Right forelimb (tissue), 1 donor: ENCODE measurements around the gene PSMC3IP.
"Not testable (repeated sequence)": the region's sequence is repeated elsewhere in the genome, so short reads cannot be mapped to it uniquely, and the experiment has no call there.

Source experiments
- DNase-seq: peaks from one replicate; pipeline ENCODE4 v3.0.0-alpha.2; 2018

PSMC3IP gene

GRCh38 chr17:42559075-42559474 lies 18.5 kb downstream of the PSMC3IP start:
- no peak for DNase-seq

- not testable (repeated sequence) for DNase-seq
Measured at GRCh38 chr17:42555961-42556617, 21.4 kb downstream of the PSMC3IP start.

GRCh38 chr17:42555122-42555622 lies 22.4 kb downstream of the PSMC3IP start:
- DNase-seq: no peak

DNA sequence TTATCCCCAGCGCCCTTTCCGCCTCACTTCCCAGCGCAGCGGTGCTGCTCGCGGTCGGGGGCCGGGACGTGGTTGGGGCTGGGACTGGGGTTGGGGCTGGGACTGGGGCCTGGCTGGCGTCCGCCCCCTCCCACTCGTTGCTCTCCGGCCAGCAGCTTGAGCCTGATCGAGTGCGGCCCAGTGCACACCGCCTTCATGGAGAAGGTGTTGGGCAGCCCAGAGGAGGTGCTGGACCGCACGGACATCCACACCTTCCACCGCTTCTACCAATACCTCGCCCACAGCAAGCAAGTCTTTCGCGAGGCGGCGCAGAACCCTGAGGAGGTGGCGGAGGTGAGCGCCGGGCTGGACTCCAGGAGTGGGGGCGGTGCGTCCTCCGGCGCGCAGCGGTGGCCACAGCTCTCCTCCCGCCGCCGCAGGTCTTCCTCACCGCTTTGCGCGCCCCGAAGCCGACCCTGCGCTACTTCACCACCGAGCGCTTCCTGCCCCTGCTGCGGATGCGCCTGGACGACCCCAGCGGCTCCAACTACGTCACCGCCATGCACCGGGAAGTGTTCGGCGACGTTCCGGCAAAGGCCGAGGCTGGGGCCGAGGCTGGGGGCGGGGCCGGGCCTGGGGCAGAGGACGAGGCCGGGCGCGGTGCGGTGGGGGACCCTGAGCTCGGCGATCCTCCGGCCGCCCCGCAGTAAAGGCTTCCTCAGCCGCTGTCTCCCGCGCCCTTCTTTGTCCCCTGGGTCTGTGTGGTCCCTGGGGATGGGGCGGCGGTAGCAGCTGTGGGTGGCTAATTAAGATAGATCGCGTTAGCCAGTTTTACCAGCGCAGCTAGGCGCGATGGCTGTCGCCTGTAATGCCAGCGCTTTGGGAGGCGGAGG lies 23.0 kb downstream of the PSMC3IP start:
- DNase-seq: peak; percentile 92

GRCh38 chr17:42553866-42554249 lies 23.7 kb downstream of the PSMC3IP start:
- no peak for DNase-seq

GRCh38 chr17:42553161-42553818 lies 24.2 kb downstream of the PSMC3IP start:
- DNase-seq: no peak

DNA sequence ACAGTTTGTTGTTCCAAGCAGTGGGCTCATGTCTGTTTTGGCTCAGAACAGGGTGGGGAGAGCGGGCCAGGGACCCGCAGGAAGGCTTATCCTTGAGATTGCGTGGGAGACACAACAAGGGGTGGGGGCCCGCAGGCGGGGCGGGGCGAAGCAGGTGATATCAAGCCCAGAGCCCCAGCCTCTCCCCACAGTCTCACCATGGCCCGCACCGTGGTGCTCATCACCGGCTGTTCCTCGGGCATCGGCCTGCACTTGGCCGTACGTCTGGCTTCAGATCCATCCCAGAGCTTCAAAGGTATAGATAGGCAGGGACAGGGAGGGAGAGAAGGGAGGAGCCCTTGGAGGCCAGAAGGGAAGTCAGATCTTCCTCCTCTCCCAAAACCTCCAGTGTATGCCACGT lies 24.8 kb downstream of the PSMC3IP start, which contains the start of gene HSD17B1:
TSS of gene HSD17B1 (plus strand) at position 188 of the 400 bp plus-strand sequence. CDS start at position 199, 11 bp downstream.
- DNase-seq: not testable (repeated sequence)

DNA sequence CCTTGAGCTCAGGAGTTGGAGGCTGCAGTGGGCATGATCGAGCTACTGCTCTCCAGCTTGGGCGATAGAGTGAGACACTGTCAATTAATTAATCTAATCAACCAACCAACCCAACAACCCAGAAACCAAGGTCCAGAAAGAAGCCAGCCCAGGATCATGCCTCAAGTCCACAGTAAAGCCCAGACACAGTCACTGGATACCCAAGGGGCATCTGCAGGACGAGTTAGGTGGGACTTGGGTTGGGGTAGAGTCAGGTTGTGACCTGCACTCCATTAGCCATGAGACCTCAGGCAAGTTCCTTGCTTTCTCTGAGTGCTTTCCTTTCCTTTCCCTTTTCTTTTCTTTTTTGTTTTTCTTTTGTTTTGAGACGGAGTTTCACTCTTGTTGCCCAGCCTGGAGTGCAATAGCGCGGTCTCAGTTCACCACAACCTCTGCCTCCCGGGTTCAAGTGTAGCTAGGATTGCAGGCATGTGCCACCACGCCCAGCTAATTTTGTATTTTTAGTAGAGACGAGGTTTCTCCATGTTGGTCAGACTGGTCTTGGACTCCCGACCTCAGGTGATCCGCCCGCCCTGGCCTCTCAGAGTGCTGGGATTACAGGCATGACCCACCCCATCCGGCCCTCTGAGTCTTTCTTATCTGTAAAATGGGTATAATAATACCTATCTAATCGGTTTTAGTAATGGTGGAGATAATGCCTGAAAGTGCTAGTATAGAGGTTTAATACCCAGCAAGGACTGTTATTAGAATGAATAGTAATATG lies 28.4 kb downstream of the PSMC3IP start:
- no peak for DNase-seq

DNA sequence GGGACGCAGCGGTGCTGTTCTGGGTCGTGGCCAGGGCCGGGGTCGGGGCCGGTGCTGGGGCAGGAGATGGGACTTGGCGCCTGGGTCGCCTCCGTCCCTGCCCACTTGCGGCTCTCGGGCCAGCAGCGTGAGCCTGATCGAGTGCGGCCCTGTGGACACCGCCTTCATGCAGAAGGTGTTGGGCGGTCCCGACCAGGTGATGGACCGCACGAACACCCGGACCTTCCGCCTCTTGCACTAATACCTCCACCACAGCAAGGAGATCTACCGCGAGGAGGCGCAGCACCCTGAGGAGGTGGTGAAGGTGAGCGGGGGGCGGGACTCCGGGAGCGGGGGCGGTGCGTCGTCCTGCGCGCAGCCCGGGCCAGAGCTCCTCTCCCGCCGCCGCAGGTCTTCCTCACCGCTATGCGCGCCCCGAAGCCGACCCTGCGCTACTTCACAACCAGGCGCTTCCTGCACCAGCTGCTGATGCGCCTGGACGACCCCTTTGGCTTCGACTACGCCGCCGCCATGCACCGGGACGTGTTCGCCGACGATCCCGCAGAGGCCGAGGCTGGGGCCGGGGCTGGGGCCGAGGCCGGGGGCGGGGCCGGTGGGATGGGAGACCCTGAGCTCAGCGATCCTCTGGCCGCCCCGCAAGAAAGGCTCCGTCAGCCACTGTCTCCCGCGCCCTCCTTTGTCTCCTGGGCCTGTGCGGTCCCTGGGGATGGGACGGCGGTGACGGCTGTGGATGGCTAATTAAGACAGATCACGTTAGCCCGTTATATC lies 29.3 kb downstream of the PSMC3IP start:
- DNase-seq: peak; percentile 74

GRCh38 chr17:42547698-42548069 lies 29.8 kb downstream of the PSMC3IP start:
- peak; percentile 38 for DNase-seq

GRCh38 chr17:42547001-42547461 lies 30.5 kb downstream of the PSMC3IP start:
- DNase-seq: peak; percentile 50

DNA sequence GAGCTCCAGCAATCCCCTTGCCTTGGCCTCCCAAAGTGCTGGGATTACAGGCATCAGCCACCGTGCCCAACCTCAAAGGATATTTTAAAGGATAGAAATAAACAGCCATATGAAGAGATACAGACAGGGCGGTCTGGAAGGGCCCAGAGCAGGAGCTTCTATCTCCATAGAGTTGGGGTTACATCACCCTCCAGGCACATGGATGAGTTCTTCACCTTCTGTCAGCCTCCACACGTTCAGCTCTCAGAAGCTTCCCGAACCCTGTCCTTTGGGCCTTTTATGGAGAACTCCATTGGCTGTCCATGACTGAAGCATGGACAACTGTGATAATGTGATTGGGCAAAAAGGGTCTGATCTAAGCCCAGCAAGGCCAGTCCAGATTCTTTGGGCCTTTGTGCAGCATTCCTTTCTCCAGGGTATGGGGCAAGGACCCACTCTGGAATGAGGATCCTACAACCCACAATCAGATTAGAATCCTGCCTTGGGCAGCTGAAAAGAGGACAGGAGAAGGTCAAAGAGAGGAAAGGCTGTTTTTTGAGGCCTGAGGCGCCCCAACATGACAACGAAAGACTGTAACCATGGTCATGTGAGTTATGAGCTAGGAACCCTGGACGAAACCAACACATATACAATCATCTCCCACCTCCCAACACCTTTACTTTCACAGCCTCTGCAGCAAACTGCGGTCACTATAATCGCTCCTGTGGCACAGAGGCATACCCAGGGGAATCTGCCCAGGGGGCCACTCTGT lies 31.6 kb downstream of the PSMC3IP start:
- not testable (repeated sequence) for DNase-seq

GRCh38 chr17:42544874-42545283 lies 32.6 kb downstream of the PSMC3IP start:
- DNase-seq: no peak

GRCh38 chr17:42543190-42544079 lies 34.1 kb downstream of the PSMC3IP start:
- peak; percentile 64 for DNase-seq

DNA sequence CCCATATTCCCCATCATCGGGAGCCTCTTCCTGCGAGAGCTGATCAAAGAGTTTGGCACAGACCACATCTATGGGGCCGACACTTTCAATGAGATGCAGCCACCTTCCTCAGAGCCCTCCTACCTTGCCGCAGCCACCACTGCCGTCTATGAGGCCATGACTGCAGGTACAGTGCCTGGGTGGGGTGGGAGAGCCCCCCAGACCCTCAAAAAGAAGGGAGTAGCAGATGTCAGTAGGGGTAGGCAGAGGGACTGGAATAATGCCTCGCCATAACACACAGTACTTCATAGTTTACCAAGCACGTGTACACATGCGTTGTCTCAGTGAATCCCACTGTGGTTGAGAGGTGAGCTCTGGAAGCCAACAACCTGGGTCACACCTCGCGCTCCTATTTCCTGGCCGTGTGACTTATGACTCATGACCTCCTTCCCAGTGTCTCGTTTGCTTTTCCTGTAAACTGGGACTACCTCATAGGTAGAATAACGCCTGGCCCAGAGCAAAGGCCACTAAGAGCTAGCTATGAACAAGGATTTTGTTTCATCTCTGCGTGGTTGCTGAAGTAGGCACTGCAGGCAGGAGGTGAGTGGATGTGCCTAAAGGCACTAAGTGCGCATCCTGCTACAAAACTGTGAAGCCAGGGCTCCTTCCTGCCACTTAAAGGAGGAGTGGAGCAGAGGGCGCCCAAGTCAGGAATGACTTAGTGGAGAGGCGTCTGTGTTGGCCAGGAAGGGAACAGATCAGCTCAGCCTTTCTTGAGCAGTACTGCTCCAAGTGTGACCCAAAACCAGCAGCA lies 36.3 kb downstream of the PSMC3IP start:
- no peak for DNase-seq

GRCh38 chr17:42540558-42540957 lies 37.0 kb downstream of the PSMC3IP start:
- DNase-seq: not testable (repeated sequence)

DNA sequence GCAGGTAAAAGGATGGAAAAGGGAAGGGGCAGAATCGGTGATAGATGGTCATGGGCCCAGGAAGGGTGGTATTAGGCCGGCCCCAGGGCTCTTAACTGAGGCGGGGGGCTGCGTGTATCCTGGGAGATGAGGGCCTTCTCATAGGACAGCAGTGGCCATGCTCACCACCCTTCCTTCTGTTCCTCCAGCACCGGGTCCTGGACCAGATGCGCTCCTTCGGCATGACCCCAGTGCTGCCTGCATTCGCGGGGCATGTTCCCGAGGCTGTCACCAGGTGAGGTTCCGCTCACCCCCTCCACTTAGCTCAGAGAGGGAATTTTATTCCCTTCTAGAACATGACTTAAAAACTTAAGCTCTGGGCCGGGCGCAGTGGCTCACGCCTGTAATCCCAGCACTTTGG lies 39.0 kb downstream of the PSMC3IP start:
- no peak for DNase-seq

DNA sequence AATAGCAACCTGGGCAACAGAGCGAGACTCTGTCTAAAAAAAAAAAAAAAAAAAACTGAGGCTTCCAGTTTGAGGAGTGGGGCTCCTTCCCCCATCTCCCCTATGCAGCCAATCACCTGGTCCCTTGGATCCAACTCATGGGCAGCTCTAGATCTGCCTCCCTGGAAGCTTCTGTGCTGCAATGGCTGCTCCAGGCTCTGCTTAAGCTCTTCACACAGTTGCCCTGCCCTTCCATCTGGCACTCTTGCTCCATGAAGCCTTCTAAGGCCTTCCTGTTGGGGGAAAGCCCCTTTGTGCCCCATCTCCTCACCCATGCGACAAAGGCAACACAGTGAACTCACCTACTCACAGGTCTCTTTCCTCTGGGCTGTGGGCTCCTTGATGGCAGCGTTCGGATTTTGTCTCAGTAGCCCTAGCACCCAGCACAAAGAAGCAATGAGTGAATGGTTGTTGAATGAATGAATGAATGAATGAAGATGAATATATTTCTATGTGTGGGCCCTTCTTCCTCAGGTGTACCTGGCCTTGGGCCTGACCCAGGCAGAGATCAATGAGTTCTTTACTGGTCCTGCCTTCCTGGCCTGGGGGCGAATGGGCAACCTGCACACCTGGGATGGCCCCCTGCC lies 39.6 kb downstream of the PSMC3IP start:
- DNase-seq: no peak
